H9 (cell line): ENCODE results near the gene CETN1. TPM values are rescaled to one million over a fixed set of nuclear protein-coding genes. Genes with fewer than 3 reads are reported as not detected.

Experiments used
- DNase-seq: peaks from one replicate; pipeline ENCODE4 v3.0.0-alpha.2; 2017
- H2AFZ ChIP-seq: one replicate; pipeline ENCODE4 v1.6.1; 2013; ENCODE audit warnings: mild to moderate bottlenecking, low read length, control low read depth, moderate library complexity
- H2AK5ac ChIP-seq: 2 replicates; pipeline ENCODE4 v1.6.1; 2013; ENCODE audit warnings: low read length, control low read depth, mixed read lengths; ENCODE audit not compliant: insufficient read length
- H2BK120ac ChIP-seq: one replicate; pipeline ENCODE4 v1.6.1; 2013; ENCODE audit warnings: low read depth, mild to moderate bottlenecking, low read length, control low read depth, inconsistent platforms; ENCODE audit not compliant: poor library complexity, severe bottlenecking
- H2BK12ac ChIP-seq: 2 replicates; pipeline ENCODE4 v1.6.1; 2013; ENCODE audit warnings: low read length, control low read depth, mixed read lengths, low read depth; ENCODE audit not compliant: insufficient read length
- H2BK15ac ChIP-seq: 2 replicates; pipeline ENCODE4 v1.6.1; 2013; ENCODE audit warnings: low read depth, low read length, control low read depth
- H2BK20ac ChIP-seq: one replicate; pipeline ENCODE4 v1.6.1; 2013; ENCODE audit warnings: low read depth, mild to moderate bottlenecking, low read length, control low read depth, inconsistent platforms; ENCODE audit not compliant: poor library complexity, severe bottlenecking
- H2BK5ac ChIP-seq: 2 replicates; pipeline ENCODE4 v1.6.1; 2013; ENCODE audit warnings: low read length, control low read depth, mixed read lengths; ENCODE audit not compliant: insufficient read length
- H3K14ac ChIP-seq: 2 replicates; pipeline ENCODE4 v1.6.1; 2013; ENCODE audit warnings: low read length, control low read depth; ENCODE audit not compliant: insufficient read depth
- H3K18ac ChIP-seq: 2 replicates; pipeline ENCODE4 v1.6.1; 2013; ENCODE audit warnings: low read depth, mild to moderate bottlenecking, mixed read lengths, low read length, control low read depth; ENCODE audit not compliant: insufficient read length
- H3K23ac ChIP-seq: 2 replicates; pipeline ENCODE4 v1.6.1; 2013; ENCODE audit warnings: low read length, control low read depth, mixed read lengths, low read depth; ENCODE audit not compliant: insufficient read length
- H3K23me2 ChIP-seq: 2 replicates; pipeline ENCODE4 v1.6.1; 2013; ENCODE audit warnings: low read depth, mild to moderate bottlenecking, mixed read lengths, low read length, control low read depth; ENCODE audit not compliant: insufficient read length, poor library complexity, severe bottlenecking
- H3K27ac ChIP-seq: 2 replicates; pipeline ENCODE4 v1.5.1; 2013; ENCODE audit warnings: low read length, control low read depth, mixed read lengths, low read depth; ENCODE audit not compliant: insufficient read length
- H3K27me3 ChIP-seq: 2 replicates; pipeline ENCODE4 v1.6.1; 2013; ENCODE audit warnings: low read length, control low read depth, inconsistent platforms; ENCODE audit not compliant: insufficient read depth
- H3K4ac ChIP-seq: 2 replicates; pipeline ENCODE4 v1.6.1; 2013; ENCODE audit warnings: low read depth, mild to moderate bottlenecking, control low read depth, inconsistent platforms, low read length, moderate library complexity
- H3K4me1 ChIP-seq: 2 replicates; pipeline ENCODE4 v1.6.1; 2013; ENCODE audit warnings: low read length, control low read depth, inconsistent platforms; ENCODE audit not compliant: insufficient read depth
- H3K4me2 ChIP-seq: 2 replicates; pipeline ENCODE4 v1.6.1; 2013; ENCODE audit warnings: low read length, control low read depth, mixed read lengths; ENCODE audit not compliant: insufficient read length, insufficient read depth
- H3K56ac ChIP-seq: 2 replicates; pipeline ENCODE4 v1.6.1; 2013; ENCODE audit warnings: low read depth, mild to moderate bottlenecking, mixed read lengths, low read length, control low read depth; ENCODE audit not compliant: insufficient read length
- H3K79me1 ChIP-seq: 2 replicates; pipeline ENCODE4 v1.6.1; 2013; ENCODE audit warnings: low read depth, mild to moderate bottlenecking, moderate library complexity, low read length, control low read depth, inconsistent platforms; ENCODE audit not compliant: insufficient read depth, poor library complexity, severe bottlenecking
- H3K79me2 ChIP-seq: 2 replicates; pipeline ENCODE4 v1.6.1; 2013; ENCODE audit warnings: low read length, control low read depth, inconsistent platforms; ENCODE audit not compliant: insufficient read depth
- H3K9ac ChIP-seq: 2 replicates; pipeline ENCODE4 v1.6.1; 2013; ENCODE audit warnings: low read length, control low read depth, mixed read lengths; ENCODE audit not compliant: insufficient read length; ENCODE audit errors: extremely low read depth
- H3K9me3 ChIP-seq: one replicate; pipeline ENCODE4 v1.6.1; 2013; ENCODE audit warnings: low read depth, low read length, inconsistent platforms; ENCODE audit not compliant: control insufficient read depth
- H3T11ph ChIP-seq: one replicate; pipeline ENCODE4 v1.6.1; 2013; ENCODE audit warnings: mild to moderate bottlenecking, low read length, control low read depth, inconsistent platforms
- H4K20me1 ChIP-seq: one replicate; pipeline ENCODE4 v1.6.1; 2013; ENCODE audit not compliant: control insufficient read depth, insufficient read length, insufficient read depth
- H4K5ac ChIP-seq: 2 replicates; pipeline ENCODE4 v1.6.1; 2013; ENCODE audit warnings: low read depth, mild to moderate bottlenecking, mixed read lengths, low read length, control low read depth; ENCODE audit not compliant: insufficient read length
- H4K8ac ChIP-seq: replicated peaks from 2 replicates; pipeline ENCODE4 v1.6.1; 2013; ENCODE audit warnings: low read length, control low read depth, mixed read lengths, low read depth; ENCODE audit not compliant: insufficient read length
- H4K91ac ChIP-seq: 2 replicates; pipeline ENCODE4 v1.6.1; 2013; ENCODE audit warnings: low read depth, mild to moderate bottlenecking, moderate library complexity, mixed read lengths, low read length, control low read depth; ENCODE audit not compliant: insufficient read length
- H3K27ac Mint-ChIP-seq, 3 experiments: 2 replicates in 2 of 3; 3 replicates in 1 of 3; pipeline ENCODE4 v1.8.0; 2020 to 2021; ENCODE audit warnings: mixed read lengths in 3 of 3, mild to moderate bottlenecking in 1 of 3, moderate library complexity in 1 of 3
- H3K27me3 Mint-ChIP-seq: 2 replicates; pipeline ENCODE4 v1.8.0; 2021; ENCODE audit warnings: low read depth, mild to moderate bottlenecking, moderate library complexity, mixed read lengths
- H3K36me3 Mint-ChIP-seq, 3 experiments: 2 replicates in 2 of 3; 3 replicates in 1 of 3; pipeline ENCODE4 v1.8.0; 2020 to 2021; ENCODE audit warnings: low read depth in 3 of 3, mixed read lengths in 3 of 3; ENCODE audit not compliant: insufficient read depth in 1 of 3
- H3K4me1 Mint-ChIP-seq, 2 experiments: 2 replicates each; pipeline ENCODE4 v1.8.0; 2020; ENCODE audit warnings: mixed read lengths in 2 of 2
- H3K4me3 Mint-ChIP-seq, 2 experiments: 2 replicates in 1 of 2; 3 replicates in 1 of 2; pipeline ENCODE4 v1.8.0; 2020 to 2021; ENCODE audit warnings: mild to moderate bottlenecking in 2 of 2, mixed read lengths in 2 of 2, moderate library complexity in 1 of 2
- H3K9me3 Mint-ChIP-seq, 2 experiments: 2 replicates in 1 of 2; 3 replicates in 1 of 2; pipeline ENCODE4 v1.8.0; 2020; ENCODE audit warnings: mild to moderate bottlenecking in 2 of 2, mixed read lengths in 2 of 2, moderate library complexity in 1 of 2
- CTCF ChIP-seq: fragments of 200-600 bp; sonication (generic); conservative IDR thresholded peaks from 3 replicates; pipeline ENCODE4 v1.8.0; 2021; ENCODE audit warnings: antibody characterized with exemption, mild to moderate bottlenecking
- WGBS: extraction: QIAGEN DNeasy Blood & Tissue Kit; methylation state at CpG from one replicate; pipeline ENCODE4 v1.1.7; 2013; ENCODE audit warnings: missing lambda C conversion rate, low lambda C conversion rate, mixed read lengths; ENCODE audit not compliant: insufficient read length; ENCODE audit errors: extremely low coverage; 5-methylcytosine and 5-hydroxymethylcytosine counted together
- total RNA-seq: library from RNA; stranded (reverse); gene quantifications from 2 replicates; pipeline ENCODE4 v1.2.1, GENCODE V29; 2021

CETN1 gene
- total RNA-seq, 1 experiment from 2014 or later, result not detected

DNA sequence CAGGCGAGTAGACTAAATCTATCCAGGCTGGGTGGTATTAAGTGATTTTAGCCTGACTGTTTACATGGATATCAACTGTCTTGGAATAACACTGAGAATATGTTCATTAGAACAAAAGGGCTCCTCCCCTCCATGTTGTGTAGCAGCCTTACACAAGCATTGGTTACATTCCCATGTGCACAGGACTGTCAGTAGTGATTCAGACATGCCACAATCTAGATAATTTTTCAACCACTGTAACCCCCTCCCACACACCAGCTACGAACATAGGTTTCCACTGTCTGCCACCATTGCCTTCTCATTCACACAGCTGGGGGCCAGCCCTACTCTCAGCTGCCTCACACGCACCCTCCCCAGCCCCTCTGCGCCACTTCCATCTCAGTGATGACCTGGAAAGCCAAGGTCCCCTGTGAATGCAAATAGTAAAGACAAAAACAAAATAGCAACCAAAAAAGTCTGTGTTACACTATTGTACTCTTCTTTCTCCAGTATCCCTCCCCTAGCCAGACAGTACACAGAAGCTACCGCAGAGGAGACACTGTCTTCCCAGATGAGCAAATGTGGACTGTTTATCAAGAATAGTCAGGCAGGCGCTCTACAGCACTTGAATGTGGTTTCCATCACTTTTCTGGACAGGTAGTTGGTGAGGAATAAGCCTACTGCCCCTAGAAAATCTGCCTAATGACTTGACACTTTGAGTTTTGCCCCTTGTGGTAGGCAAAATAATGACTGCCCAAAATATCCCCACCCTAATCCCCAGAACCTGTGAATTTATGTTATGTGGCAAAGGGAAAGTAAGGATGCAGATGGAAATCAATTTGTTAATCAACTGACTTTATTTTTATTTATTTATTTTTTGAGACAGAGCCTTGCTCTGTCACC lies 49.3 kb downstream of the CETN1 start:
- H2BK15ac ChIP-seq, result no peak overlapping the region
- no peak overlapping the region for H3K23ac ChIP-seq
- no peak overlapping the region for H3K27ac ChIP-seq
- H3K79me2 ChIP-seq, result no peaks in the 10 kb centered on the region
- H3K18ac ChIP-seq, result no peak overlapping the region
- no peak overlapping the region for H3K14ac ChIP-seq
- H4K91ac ChIP-seq, result no peak overlapping the region
- no CpG with 5 or more reads among the region's 6 CpGs for WGBS
- H3K79me1 ChIP-seq, result no peaks in the 10 kb centered on the region
- H3K56ac ChIP-seq, result no peak overlapping the region
- no peaks in the 10 kb centered on the region; the same call in 1 of the 2 replicates for H3K4me1 ChIP-seq
- Mint-ChIP-seq H3K27me3 (peaks cover 2% of the 10 kb centered on the region), H3K9me3 (no peaks in the 10 kb centered on the region; a peak in 2 of 5 replicates), H3K36me3 (peaks cover 0 to 11% (median 4%) of the 10 kb centered on the region in 3 experiments; a peak in 4 of 7 replicates), H3K4me3 (no peak overlapping the region), H3K4me1 (peaks cover 15 to 18% of the 10 kb centered on the region in 2 experiments), H3K27ac (peak overlapping the region in 2 of 3 experiments; percentile 34 to 41; a peak in 3 of 7 replicates)
- no peak overlapping the region for H2BK20ac ChIP-seq
- no peaks in the 10 kb centered on the region for H4K20me1 ChIP-seq
- no peak overlapping the region for H3K4ac ChIP-seq
- TF ChIP-seq CTCF, result peak; percentile 54
- H4K5ac ChIP-seq, result no peak overlapping the region
- H3K4me2 ChIP-seq, result no peak overlapping the region
- no peaks in the 10 kb centered on the region for H3K9me3 ChIP-seq
- no peaks in the 10 kb centered on the region for H3K23me2 ChIP-seq
- H4K8ac ChIP-seq, result no peak overlapping the region
- no peak overlapping the region for H2BK120ac ChIP-seq
- H2BK5ac ChIP-seq, result no peak overlapping the region
- H2AFZ ChIP-seq, result no peak overlapping the region
- no peaks in the 10 kb centered on the region for H3K27me3 ChIP-seq
- no peak overlapping the region for H2BK12ac ChIP-seq
- H2AK5ac ChIP-seq, result no peak overlapping the region
- DNase-seq, result no peak
- H3T11ph ChIP-seq, result no peak overlapping the region
- H3K9ac ChIP-seq, result no peak overlapping the region
